Liver (tissue), 2 donors: Measurements from ENCODE around the gene ADK.

Source experiments
- CTCF ChIP-seq: fragments of 150-350 bp; IDR thresholded peaks from 2 replicates; pipeline ENCODE4 v1.5.1; 2017; ENCODE audit warnings: improper control_type of control experiment, low read depth, low read length; ENCODE audit not compliant: missing input control
- TF ChIP-seq, protein P1 (sequence below): IDR thresholded peaks from 2 replicates; pipeline ENCODE4 v1.6.1; 2016; ENCODE audit warnings: antibody characterized with exemption, mild to moderate bottlenecking
- donor health status: healthy.

GRCh38 chr10:74439213-74439612 is 288.2 kb downstream of the ADK start:
- no peak for TF ChIP-seq CTCF
- TF ChIP-seq, protein P1, sequence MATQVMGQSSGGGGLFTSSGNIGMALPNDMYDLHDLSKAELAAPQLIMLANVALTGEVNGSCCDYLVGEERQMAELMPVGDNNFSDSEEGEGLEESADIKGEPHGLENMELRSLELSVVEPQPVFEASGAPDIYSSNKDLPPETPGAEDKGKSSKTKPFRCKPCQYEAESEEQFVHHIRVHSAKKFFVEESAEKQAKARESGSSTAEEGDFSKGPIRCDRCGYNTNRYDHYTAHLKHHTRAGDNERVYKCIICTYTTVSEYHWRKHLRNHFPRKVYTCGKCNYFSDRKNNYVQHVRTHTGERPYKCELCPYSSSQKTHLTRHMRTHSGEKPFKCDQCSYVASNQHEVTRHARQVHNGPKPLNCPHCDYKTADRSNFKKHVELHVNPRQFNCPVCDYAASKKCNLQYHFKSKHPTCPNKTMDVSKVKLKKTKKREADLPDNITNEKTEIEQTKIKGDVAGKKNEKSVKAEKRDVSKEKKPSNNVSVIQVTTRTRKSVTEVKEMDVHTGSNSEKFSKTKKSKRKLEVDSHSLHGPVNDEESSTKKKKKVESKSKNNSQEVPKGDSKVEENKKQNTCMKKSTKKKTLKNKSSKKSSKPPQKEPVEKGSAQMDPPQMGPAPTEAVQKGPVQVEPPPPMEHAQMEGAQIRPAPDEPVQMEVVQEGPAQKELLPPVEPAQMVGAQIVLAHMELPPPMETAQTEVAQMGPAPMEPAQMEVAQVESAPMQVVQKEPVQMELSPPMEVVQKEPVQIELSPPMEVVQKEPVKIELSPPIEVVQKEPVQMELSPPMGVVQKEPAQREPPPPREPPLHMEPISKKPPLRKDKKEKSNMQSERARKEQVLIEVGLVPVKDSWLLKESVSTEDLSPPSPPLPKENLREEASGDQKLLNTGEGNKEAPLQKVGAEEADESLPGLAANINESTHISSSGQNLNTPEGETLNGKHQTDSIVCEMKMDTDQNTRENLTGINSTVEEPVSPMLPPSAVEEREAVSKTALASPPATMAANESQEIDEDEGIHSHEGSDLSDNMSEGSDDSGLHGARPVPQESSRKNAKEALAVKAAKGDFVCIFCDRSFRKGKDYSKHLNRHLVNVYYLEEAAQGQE = no peak
